Umbilical cord (tissue), 2 donors: ENCODE results near the gene ZNF32. TPM values are rescaled to one million over a fixed set of nuclear protein-coding genes. Genes with fewer than 3 reads are reported as not detected.

Experiments
- DNase-seq: peaks from one replicate; pipeline ENCODE4 v3.0.0-alpha.2; 2015; ENCODE audit warnings: low spot score
- total RNA-seq: library from RNA; depleted of rRNA; stranded (reverse); fragments of >200 nt; gene quantifications from one replicate; pipeline ENCODE4 v1.2.3, GENCODE V29; 2014; ENCODE audit warnings: low replicate concordance; ENCODE audit not compliant: insufficient read depth

ZNF32 gene
- total RNA-seq, 1 donor from 2014 or later: 40.9 TPM

DNA sequence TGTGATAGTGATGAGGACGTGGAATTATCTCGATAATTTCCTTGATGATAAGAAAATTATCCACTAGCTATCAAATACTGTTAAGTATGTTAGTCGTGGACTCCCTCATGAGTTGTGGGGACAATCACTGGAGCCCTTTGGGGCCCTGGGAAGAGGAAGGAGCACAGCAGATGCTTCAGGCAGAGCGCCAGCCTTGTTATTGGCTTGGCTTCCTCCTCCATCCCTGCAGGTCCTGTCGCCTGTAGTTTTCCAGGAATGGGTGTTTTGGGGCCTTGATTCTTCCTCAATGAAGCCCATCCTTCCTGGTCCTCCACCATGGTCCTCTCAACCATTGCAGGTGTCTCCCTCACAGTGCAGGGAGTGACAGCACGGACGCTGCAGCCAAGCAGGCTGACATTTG is 32.5 kb upstream of the ZNF32 start:
- no peak for DNase-seq

DNA sequence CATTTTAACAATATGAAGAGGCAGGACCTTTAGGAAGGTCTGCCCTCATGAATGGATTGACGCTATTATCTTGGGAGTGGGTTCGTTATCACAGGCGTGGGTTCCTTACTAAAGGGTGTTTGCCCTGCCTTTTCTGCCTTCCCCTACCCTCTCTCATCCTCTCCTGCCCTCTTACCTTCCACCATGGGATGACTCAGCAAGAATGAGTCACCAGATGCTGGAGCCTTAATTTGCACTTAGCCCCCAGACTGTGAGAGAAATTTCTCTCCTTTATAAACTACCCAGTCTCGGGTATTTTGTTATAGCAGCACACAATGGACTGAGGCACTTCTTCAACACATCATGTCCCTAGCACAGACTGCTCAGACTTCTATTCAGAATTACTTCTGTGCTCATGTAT is 31.4 kb upstream of the ZNF32 start:
- no peak for DNase-seq

DNA sequence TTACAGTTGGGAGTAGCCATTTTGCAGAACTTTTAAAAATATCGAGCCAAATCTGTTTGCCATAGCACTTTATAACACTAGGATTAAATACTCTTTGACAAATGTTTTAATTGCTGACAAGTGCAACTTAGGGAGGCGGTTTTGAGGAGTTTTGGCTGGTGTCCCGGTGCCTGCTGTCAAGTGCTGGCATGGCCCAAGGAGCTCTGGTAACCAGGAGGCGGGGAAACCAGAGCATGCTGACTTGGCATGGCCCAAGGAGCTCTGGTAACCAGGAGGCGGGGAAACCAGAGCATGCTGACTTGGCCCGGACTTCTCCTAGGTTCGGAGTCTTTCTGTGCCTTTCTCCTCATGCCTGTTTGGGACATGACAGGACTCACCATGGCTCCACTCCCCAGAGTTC is 30.8 kb upstream of the ZNF32 start:
- no peak for DNase-seq

DNA sequence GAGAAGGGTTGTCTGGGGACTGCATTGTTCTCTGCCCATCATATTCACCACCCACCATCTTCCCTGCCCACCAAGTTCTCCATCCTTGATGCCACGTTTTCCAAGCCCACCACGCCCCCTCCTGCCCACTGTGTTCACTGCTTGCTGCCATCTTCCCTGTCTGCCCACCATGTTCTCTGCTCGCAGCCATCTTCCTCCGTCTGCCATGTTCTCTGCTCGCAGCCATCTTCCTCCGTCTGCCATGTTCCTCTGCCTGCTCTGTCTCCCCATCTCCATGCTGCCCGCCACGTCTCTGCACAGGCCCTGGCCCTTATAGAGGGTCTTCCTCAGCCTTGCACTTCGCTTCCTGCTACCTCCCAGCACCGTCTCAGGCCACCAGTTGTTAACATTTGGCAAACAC is 30.0 kb upstream of the ZNF32 start:
- DNase-seq: no peak

DNA sequence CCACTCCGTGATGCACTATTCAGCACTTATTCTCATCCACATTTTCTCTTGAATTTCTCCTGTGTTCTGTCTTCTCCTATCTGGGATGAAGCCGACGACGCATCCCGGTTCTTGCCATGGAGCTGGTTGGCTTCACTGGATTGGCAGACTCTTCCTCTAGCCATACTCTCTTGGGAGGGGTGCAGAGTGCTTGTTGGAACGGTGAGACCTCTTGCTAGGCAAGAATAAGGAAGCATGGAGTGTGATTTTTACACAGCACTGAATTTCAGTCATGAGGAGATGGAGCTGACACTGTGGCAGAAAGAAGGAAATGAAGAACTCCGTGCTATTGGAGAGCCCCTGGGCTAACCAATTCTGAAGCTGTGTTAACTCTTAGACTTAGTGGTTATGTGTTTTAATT is 28.2 kb upstream of the ZNF32 start:
- no peak for DNase-seq

DNA sequence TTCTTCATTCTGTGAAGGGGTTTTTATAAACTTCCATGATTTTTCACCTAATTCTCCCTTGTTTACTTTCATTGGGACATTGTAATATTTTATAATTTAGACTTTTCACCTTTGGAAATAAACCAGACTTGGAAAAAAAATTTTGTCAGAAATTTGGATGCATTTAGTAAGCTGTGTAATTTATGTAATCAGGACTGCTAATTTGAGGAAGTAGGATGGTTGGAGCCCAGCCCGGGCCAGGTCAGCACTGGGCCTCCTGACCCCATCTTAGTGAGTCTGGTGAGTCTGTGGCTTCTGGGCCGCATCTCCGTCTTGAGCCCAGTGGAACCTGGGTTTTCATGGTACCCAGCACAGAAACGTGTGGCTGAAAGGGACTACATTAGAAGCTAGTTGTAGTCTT is 27.6 kb upstream of the ZNF32 start:
- DNase-seq: no peak

DNA sequence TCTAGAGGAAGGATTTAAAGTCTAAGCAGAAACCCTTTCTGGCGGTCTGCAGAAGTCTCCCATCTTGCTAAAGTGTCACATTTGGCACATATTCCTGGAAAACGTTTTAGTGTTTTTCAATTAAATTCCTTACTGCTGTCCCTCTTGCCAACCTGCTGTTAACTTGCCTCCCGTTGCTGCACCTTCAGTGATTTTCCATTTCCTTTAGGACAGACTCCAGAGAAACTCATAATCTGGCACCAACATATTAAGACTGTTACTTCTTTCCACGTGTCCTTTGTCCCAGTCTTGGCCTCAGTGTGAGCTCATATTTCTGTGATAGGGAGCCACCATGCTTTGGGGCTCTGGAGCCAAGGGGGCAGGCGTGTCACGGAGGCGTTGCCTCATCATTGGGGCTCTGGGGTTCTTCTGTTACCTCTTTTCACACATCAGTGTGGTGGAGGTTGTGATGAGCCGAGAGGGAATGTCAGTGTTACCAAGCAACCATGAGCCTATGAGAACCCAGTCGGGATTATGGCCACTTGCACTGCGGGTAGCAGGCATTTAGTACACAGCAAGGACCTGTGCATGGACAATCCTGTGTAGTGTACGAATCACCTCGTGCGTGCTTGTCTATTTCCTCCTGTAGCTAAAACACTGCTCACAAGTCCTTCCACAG is 26.0 kb upstream of the ZNF32 start:
- peak; percentile 10 for DNase-seq

DNA sequence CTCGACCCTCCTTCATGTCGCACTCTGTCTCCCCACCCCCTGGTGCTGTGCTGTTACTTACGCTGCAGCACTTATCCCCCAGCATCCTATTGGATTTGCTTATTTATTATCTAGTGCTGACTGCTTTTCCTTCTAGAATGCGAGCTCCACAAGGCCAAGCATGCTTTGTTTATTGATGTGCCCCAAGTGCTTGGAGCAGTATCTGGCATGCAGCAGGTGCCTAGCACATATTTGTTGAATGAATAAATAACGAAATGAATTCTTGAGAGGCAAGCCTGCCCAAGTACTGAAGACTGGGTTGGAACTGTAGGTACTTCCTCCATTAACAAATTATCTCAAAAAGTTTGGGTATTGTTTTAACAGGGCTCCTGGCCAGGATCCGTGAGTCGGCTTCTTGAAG is 24.8 kb upstream of the ZNF32 start:
- DNase-seq: no peak

DNA sequence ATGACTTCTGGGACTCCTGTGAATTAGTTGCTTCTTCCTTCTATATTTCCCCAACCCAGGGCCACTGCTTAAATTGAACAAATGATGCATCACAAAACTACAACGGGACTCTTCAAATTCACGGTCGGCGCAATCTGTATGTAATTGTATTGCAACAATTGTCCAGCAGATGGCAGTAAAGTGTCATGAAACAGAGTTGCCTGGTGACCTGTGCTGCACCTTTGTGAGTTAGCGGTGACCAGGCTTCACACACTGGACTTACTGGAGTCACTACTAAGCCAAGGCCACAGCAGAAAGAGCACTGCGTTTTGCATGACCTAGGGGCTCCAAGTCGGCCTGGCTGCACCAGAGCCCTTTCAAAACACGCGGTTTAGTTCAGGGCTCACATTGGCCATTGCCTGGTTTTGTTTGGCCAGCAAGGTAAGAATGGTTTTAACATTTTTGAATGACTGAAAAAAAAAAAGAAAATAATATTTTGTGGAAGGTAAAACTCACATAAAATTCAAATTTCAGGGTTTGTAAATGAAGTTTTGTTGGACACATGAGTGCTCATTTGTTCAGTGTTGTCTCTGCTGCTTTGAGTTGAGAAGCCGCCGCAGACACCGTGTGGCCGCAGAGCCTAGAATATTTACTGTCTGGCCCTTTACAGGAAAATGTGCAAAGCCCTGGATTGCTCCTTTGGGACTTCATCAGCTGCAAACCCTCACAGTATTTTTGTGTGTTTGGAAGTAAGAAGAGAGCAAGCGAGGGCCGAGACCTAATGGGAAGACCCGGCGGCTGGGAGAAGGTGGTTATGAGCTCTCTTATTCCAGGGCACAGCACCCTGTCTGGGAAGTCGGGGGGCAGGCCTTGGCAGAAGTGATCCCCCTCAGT is 23.2 kb upstream of the ZNF32 start:
- DNase-seq: peak; percentile 66

DNA sequence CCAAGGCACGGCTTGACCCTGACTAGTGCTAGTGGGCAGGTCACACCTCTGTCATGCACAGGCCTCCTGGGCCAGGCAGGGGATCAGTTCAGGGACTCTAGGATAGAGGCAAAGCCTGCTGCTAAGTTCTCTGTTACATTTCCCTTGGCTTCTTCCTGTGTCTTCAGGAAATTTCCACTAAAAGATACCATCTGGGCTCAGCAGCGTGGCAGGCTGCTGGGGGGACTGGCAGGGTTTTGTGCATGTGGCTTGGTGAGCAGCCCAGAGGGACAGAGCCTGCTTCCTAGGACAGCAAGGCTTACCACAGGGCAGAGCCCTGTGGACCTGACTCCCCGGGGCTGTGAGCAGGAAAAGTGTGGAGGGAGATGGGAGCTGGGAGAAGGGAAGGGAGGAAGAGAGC is 20.7 kb upstream of the ZNF32 start:
- no peak for DNase-seq

DNA sequence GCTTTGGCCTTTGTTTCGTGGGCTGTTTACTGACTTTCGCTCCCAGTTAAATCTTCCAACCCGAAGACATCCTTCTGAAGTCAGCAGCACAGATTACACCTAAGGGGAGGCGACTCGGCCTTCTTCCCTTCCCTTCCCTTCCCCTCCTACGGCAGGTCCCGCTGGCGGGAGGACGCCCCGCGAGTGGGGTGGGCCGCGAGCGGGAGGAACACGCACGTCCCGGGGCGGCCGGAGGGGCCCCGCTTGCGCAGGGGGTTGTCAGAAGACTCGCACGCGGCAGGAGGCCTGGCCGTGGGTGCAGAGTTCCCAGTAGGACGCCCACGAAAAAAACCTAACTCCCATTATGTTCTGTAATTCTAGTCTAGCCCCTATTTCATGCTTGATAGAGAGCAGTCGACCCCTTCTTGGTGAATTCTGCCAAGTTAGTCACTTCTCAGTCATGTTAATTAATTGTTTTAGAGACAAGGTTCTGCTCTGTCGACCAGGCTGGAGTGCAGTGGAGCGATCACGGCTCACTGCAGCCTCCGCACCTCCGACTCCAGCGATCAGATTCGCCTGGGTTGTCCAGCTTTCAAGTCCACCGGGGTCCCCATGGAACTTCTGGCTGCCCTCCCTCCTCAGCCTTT is 19.2 kb upstream of the ZNF32 start:
- no peak for DNase-seq

DNA sequence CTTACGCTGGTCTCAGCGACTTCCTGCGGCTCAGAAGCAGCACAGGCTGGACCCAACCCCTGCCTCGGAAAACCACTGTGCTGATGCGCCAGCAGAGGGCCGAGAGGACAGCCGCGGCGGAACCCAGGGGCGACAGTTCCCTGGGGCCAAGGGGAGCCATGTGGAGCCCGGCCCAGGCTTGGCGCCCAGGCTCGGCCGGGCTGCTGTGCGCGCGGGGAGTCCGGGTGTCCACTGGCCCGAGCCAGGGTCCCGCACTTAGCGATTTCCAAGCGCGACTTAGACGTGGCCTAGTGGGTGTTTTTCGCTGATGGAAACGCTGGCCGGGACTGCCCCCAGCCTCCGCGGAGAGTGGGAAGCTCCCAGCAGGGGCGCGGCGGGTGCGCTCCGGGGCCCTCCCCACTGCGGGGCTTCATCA is 18.6 kb upstream of the ZNF32 start:
- peak; percentile 38 for DNase-seq

DNA sequence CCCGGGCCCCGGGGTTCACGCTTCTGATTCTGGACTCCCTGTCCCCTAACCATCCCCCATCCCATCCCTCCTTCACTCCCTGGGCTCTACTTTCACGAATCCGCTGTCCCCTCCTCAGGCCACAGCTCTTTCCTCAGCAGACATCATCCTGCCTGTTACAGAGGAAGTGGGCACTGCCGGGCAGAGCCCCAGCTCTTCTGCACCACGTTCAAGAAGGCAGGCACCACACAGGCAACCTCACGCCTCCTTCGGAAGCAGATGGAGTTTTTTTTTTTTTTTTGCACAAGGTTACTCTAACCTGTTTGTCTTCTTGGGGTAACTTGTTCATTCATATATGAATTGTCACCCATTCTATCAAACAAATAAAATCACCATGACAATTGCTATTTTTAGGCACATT is 17.9 kb upstream of the ZNF32 start:
- no peak for DNase-seq

DNA sequence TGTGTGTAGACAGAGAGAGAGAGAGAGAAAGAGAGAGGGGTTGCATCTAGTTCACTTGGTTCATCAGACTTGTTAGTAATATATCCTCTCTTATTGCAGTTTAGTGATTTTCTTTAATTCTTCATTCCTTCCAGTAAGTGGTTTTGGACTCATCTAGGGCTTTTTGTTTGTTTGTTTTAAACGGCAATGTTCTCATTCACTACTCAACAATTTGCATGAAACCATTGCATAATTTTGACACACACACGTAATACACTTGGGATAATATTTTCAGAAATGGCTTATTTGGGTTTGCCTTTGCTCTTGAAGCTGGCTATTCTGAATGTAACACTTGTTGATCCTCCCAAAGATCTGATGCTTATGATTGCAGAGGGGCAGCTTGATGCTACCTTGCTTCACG is 16.4 kb upstream of the ZNF32 start:
- DNase-seq: no peak

DNA sequence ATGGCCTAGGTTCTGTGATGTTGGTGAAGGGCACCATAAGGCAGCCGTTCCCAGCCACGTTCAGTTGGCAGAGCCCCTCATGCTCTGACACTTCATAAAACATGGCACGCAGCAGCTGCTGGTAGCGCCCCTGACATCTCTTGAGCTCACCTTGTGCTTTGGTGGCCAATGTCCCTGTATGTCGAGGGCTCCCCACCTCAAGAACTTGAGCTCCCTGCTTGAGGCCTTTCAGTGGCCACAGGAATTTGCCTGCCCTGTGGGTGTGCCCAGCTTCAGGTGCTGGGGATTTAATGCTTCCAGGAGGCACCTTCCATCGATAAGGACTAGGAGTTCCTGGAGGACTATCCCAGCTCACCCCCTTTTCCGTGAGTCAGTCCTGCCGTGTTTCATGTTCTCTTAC is 9.5 kb upstream of the ZNF32 start:
- no peak for DNase-seq

DNA sequence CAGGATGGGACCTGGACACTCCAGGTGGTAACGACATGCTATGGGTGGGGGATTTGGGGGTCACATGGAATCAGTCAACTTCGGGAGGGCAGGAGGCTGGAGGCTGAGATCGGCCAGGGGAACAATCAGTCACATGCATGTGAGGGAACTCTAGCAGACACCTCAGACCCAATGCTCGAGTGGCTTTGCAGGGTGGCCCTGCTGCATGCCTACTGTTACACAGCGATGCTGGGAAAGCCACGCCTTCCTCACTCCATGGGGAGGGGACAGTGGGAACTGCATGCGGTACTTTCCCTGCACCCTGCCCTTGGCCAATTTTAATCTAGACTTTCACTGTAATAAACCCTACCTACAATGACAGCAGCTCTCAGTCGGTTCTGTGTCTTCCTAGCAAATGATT is 6.6 kb upstream of the ZNF32 start:
- no peak for DNase-seq

DNA sequence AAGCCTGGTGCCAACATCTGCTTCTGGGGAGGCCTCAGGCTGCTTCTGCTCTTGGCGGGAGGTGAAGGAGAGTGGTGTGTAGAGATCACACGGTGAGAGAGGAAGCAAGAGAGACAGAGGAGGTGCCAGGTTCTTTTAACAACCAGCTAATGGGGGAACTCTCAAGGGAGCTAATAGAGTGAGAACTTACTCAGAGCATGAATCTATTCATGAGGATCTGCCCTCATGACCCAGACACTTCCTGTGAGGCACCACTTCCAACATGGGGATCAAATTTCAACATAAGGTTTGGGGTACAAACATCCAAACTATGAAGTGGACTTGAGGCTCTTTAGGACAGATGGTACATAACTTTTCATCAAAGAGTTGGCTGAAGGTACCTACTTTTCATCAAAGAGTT is 5.1 kb upstream of the ZNF32 start:
- no peak for DNase-seq

DNA sequence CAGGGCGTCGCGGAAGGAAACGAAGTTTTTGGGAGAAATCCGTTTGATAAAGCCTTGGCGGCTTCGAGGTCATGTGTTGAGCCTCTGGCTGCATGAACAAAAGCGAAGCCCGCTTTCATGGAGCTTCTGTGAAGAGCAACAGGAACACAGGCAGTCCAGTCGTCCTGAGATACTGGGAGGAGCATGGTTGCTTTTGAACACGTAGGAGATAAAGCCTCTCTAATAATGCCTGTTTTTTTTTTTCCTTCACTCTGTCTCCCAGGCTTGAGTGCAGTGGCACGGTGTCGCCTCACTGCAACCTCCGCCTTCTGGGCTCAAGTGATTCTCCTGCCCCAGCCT is 473 bp upstream of the ZNF32 start:
- no peak for DNase-seq

DNA sequence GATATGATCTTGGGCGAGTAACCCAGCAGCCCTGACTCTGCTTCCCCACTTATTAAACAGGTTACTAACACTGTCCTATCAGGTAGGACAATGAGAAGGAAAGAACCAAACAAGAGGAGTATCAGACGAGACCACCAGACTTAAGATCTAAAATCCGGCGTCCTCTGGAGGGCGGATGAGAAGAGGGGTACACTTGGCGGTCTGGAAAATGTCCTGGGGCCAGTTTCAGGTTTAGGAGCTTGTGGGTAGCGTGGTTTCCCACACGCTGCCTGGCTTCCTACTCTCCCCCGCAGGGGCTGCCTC is 635 bp downstream of the ZNF32 start:
- no peak for DNase-seq

DNA sequence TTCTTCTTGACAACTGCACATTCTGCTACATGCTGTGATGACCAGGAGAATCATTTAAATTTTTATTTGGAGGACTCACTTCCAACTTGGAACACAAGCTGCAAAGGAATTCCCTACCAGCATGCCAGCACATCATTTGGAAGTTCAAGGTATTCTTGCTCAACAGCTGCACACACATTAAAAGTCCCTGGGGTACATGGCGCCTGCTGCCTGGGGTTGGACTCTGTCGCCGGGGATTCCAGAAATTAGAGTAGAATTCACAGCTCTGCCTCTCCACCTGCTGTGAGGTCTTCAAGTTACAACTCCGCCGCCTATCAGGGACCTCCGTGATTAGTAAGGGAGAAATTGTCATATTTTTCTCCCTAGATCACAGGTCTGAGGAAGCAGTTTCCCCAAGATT is 1.1 kb downstream of the ZNF32 start:
- no peak for DNase-seq

DNA sequence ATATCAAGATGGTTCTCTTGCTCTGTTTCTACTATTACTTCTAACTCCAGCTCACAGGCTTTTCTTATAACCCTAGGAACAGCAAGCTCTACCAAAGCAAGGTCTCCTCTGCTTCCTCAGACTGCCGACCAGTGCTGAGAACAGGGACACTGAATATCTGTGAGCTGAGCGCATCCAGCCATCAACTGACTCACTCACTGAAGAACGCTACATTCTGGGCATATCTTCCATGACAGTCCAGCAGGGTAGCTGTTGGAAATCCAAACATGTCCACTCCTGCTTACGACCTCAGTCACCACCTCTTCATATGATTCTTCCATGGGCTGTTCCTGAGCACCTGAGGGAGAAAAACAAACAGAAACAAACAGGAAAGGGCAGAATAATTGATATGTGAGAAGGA is 2.8 kb downstream of the ZNF32 start:
- DNase-seq: no peak

DNA sequence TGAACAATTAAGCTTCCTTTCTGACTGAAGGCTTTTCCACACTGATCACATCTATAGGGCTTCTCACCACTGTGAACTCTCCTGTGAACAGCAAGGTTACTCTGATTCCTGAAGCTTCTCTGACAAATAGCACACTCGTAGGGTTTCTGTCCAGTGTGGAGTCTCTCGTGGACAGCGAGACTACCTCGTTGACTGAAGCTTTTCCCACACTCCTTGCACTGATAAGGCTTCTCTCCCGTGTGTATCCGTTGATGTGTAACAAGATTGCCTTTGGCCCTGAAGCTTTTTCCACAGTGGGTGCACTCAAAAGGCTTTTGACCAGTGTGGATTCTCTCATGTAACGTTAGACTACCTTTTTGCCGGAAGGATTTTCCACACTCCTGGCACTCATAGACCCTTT is 4.4 kb downstream of the ZNF32 start:
- DNase-seq: no peak

DNA sequence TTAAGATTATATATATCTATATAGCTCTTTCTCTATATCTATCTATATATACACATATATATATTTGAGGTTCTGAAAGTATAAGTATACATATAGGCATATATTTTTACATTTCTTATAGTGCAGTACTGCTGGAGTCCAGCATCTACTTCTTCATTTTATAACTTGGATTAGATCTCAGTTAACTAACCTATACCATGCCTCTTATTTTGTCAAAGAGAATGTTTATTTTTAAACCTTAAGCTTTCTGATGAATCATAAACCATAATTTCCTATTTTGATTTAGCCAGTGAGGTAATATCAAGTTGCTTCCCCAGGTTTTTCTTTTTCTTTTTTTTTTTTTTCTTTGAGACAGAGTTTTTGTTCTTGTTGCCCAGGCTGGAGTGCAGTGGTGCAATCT is 8.1 kb downstream of the ZNF32 start:
- no peak for DNase-seq
